HG03575 (cell line): Measurements from ENCODE around the gene SLIT3.

Experiments used
- ATAC-seq: cut with Tn5 transposase; IDR thresholded peaks from one replicate; pipeline ENCODE4 v1.9.1; 2021; ENCODE audit not compliant: unreplicated experiment, insufficient number of reproducible peaks, low FRiP score; ENCODE audit errors: extremely low read depth

SLIT3 gene

GRCh38 chr5:168943091-168943884, 357.7 kb downstream of the SLIT3 start:
- no peak for ATAC-seq

GRCh38 chr5:168941901-168942300, 359.0 kb downstream of the SLIT3 start:
- ATAC-seq = no peak

- no peak for ATAC-seq
Observed at GRCh38 chr5:168940712-168941111, 360.2 kb downstream of the SLIT3 start.

- ATAC-seq = no peak
Observed at GRCh38 chr5:168939887-168940544, 360.9 kb downstream of the SLIT3 start.

GRCh38 chr5:168939156-168939800, 361.7 kb downstream of the SLIT3 start:
- ATAC-seq = no peak

- ATAC-seq = no peak
Observed at GRCh38 chr5:168936511-168936910, 364.4 kb downstream of the SLIT3 start.

- no peak for ATAC-seq
Observed at GRCh38 chr5:168935183-168935582, 365.8 kb downstream of the SLIT3 start.

GRCh38 chr5:168934169-168934568, 366.8 kb downstream of the SLIT3 start:
- no peak for ATAC-seq

GRCh38 chr5:168932400-168933189, 368.3 kb downstream of the SLIT3 start:
- ATAC-seq = no peak

GRCh38 chr5:168931638-168932345, 369.1 kb downstream of the SLIT3 start:
- no peak for ATAC-seq

- ATAC-seq = no peak
Observed at GRCh38 chr5:168929656-168930055, 371.3 kb downstream of the SLIT3 start.

GRCh38 chr5:168925160-168925559, 375.8 kb downstream of the SLIT3 start:
- ATAC-seq = no peak

GRCh38 chr5:168921147-168921866, 379.6 kb downstream of the SLIT3 start:
- ATAC-seq = no peak

GRCh38 chr5:168920019-168920810, 380.7 kb downstream of the SLIT3 start:
- no peak for ATAC-seq

GRCh38 chr5:168917947-168918600, 382.9 kb downstream of the SLIT3 start:
- no peak for ATAC-seq

GRCh38 chr5:168916852-168917251, 384.1 kb downstream of the SLIT3 start:
- ATAC-seq = no peak

- ATAC-seq = no peak
Observed at GRCh38 chr5:168916266-168916665, 384.7 kb downstream of the SLIT3 start.
